Measurements from ENCODE around the gene UACA. TPM values are rescaled to one million over a fixed set of nuclear protein-coding genes. Genes with fewer than 3 reads are reported as not detected.

Gene UACA
- total RNA-seq, 1 experiment from 2014 or later, result 59.9 TPM

- H3K9me2 ChIP-seq (ENCODE audit: insufficient read depth), result no peaks in the 10 kb centered on the region
- no peaks in the 10 kb centered on the region for H3K79me2 ChIP-seq (ENCODE audit: low read depth)
- no peak overlapping the region for H3K4me3 ChIP-seq
- no peaks in the 10 kb centered on the region for H3K9me3 ChIP-seq (ENCODE audit: insufficient read depth, low read depth)
- POLR2A ChIA-PET (ENCODE audit: unreplicated experiment), result no interaction called here
- no peak for DNase-seq
- H3K4me1 ChIP-seq (replicated peaks; ENCODE audit: insufficient read depth), result no peaks in the 10 kb centered on the region
- no TSS peak for BruUV-seq (replicated peaks)
- H3F3A ChIP-seq (ENCODE audit: insufficient read depth, low read depth), result no peaks in the 10 kb centered on the region
- no peak overlapping the region for H3K4me2 ChIP-seq
- H3K27me3 ChIP-seq (ENCODE audit: insufficient read depth, low read depth), result no peaks in the 10 kb centered on the region
- no peak overlapping the region for H3K27ac ChIP-seq
- TF ChIP-seq EZH2 (IDR thresholded peaks at IDR 0.05; ENCODE audit: low read depth), result no peak
- TF ChIP-seq, protein P1, sequence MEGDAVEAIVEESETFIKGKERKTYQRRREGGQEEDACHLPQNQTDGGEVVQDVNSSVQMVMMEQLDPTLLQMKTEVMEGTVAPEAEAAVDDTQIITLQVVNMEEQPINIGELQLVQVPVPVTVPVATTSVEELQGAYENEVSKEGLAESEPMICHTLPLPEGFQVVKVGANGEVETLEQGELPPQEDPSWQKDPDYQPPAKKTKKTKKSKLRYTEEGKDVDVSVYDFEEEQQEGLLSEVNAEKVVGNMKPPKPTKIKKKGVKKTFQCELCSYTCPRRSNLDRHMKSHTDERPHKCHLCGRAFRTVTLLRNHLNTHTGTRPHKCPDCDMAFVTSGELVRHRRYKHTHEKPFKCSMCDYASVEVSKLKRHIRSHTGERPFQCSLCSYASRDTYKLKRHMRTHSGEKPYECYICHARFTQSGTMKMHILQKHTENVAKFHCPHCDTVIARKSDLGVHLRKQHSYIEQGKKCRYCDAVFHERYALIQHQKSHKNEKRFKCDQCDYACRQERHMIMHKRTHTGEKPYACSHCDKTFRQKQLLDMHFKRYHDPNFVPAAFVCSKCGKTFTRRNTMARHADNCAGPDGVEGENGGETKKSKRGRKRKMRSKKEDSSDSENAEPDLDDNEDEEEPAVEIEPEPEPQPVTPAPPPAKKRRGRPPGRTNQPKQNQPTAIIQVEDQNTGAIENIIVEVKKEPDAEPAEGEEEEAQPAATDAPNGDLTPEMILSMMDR (conservative IDR thresholded peaks at IDR 0.05), result no peak
- CTCF ChIA-PET, result no interaction called here
- H4K20me1 ChIP-seq (ENCODE audit: insufficient read depth), result no peaks in the 10 kb centered on the region
- no peak overlapping the region for H2AFZ ChIP-seq
- no peaks in the 10 kb centered on the region for H3K36me3 ChIP-seq (ENCODE audit: low read depth)
- intact Hi-C loops (cut with micrococcal nuclease; ENCODE audit: unreplicated experiment), result no loop called here
Measured at GRCh38 chr15:70625011-70625410, 138.3 kb downstream of the UACA start.

DNA sequence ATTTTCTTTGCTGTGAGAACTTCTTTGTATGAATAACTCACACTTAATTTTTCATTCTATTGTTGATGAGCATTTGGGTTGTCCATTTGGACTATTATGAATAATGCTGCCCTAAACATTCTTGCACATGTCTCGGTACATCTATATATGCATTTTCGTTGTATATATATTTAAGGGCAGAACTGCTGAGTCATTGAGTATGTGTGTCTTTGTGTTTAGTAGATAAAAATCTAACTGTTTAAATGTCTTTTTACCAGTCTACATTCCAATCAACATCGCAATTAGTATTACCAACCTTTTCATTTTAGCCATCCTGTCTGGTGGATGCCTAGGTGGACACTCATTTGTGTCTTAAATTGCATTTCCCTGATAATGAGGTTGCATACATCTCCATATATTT lies 144.4 kb downstream of the UACA start:
- peaks cover 8% of the 10 kb centered on the region; the same call in 1 of the 2 replicates for H3F3A ChIP-seq (ENCODE audit: insufficient read depth, low read depth)
- no peaks in the 10 kb centered on the region for H3K79me2 ChIP-seq (ENCODE audit: low read depth)
- no peak for TF ChIP-seq EZH2 (IDR thresholded peaks at IDR 0.05; ENCODE audit: low read depth)
- TF ChIP-seq, protein P1 (conservative IDR thresholded peaks at IDR 0.05), result no peak
- no peaks in the 10 kb centered on the region for H4K20me1 ChIP-seq (ENCODE audit: insufficient read depth)
- no peak overlapping the region for H2AFZ ChIP-seq
- no peaks in the 10 kb centered on the region for H3K9me3 ChIP-seq (ENCODE audit: insufficient read depth, low read depth)
- no peaks in the 10 kb centered on the region for H3K9me2 ChIP-seq (ENCODE audit: insufficient read depth)
- H3K4me2 ChIP-seq, result no peak overlapping the region
- no peak for DNase-seq
- POLR2A ChIA-PET (ENCODE audit: unreplicated experiment), result no interaction called here
- no TSS peak for BruUV-seq (replicated peaks)
- H3K27ac ChIP-seq, result no peak overlapping the region
- intact Hi-C loops (cut with micrococcal nuclease; ENCODE audit: unreplicated experiment), result no loop called here
- CTCF ChIA-PET, result interaction anchor here (0.6 kb wide), 1 partner anchor 35 kb away, joined by 3 read pairs; no protein-coding TSS in a partner anchor
- no peaks in the 10 kb centered on the region for H3K27me3 ChIP-seq (ENCODE audit: insufficient read depth, low read depth)
- H3K36me3 ChIP-seq (ENCODE audit: low read depth), result no peaks in the 10 kb centered on the region
- H3K4me1 ChIP-seq (replicated peaks; ENCODE audit: insufficient read depth), result peaks cover 17% of the 10 kb centered on the region
- no peak overlapping the region for H3K4me3 ChIP-seq

DNA sequence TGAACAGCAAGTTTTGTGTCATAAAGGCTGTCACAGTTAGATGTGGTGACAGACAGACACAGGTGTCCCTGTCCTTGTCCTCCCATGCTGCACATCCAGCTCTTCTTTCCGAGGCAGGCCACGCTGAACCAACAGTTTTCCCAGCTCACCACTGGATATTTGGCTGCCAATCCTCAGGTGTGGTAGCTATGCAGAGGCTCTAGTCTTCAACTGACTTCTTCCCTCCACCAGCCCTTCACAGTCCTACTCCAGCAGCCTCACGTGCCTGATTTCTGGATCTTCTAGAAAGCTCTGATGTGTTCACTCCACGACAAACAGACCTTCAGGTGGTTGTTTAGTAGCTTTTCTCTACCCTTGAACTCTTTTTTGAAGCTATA lies 145.5 kb downstream of the UACA start:
- Histone ChIP-seq H3K4me2 (no peak overlapping the region), H4K20me1 (ENCODE audit: insufficient read depth) (no peaks in the 10 kb centered on the region), H2AFZ (no peak overlapping the region), H3F3A (ENCODE audit: insufficient read depth, low read depth) (peaks cover 8% of the 10 kb centered on the region; the same call in 1 of the 2 replicates), H3K36me3 (ENCODE audit: low read depth) (no peaks in the 10 kb centered on the region), H3K9me3 (ENCODE audit: insufficient read depth, low read depth) (no peaks in the 10 kb centered on the region), H3K27me3 (ENCODE audit: insufficient read depth, low read depth) (no peaks in the 10 kb centered on the region), H3K4me1 (replicated peaks; ENCODE audit: insufficient read depth) (peaks cover 17% of the 10 kb centered on the region), H3K9me2 (ENCODE audit: insufficient read depth) (no peaks in the 10 kb centered on the region), H3K27ac (no peak overlapping the region), H3K4me3 (no peak overlapping the region), H3K79me2 (ENCODE audit: low read depth) (no peaks in the 10 kb centered on the region)
- CTCF ChIA-PET, result no interaction called here
- POLR2A ChIA-PET (ENCODE audit: unreplicated experiment), result interaction anchor here (0.5 kb wide), 1 partner anchor 10 kb away, joined by 4 read pairs; no protein-coding TSS in a partner anchor
- TF ChIP-seq EZH2 (IDR thresholded peaks at IDR 0.05; ENCODE audit: low read depth), result no peak
- TF ChIP-seq, protein P1 (conservative IDR thresholded peaks at IDR 0.05), result no peak
- intact Hi-C loops (cut with micrococcal nuclease; ENCODE audit: unreplicated experiment), result no loop called here
- no TSS peak for BruUV-seq (replicated peaks)
- DNase-seq, result no peak

Data from PC-9 (cell line).